Esophagus muscularis mucosa (tissue), 4 donors: ENCODE measurements around the gene JUNB. TPM values are rescaled to one million over a fixed set of nuclear protein-coding genes. Genes with fewer than 3 reads are reported as not detected.

Experiments
- DNase-seq: peaks from one replicate; pipeline ENCODE4 v3.0.0-alpha.2; 2017; ENCODE audit errors: extremely low spot score
- H3K27ac ChIP-seq, 4 donors: fragments of 200-600 bp; sonication (generic); replicated peaks in 1 of 4; 1 replicate in 3 of 4; 2 replicates in 1 of 4; pipeline ENCODE4 v1.5.1; 2016 to 2019; ENCODE audit warnings: mild to moderate bottlenecking in 1 of 4
- H3K27me3 ChIP-seq, 4 donors: fragments of 200-600 bp; sonication (generic); one replicate each; pipeline versions ENCODE4 v1.5.1 to v1.6.0; 2016 to 2019
- H3K36me3 ChIP-seq, 4 donors: fragments of 200-600 bp; sonication (generic); one replicate each; pipeline ENCODE4 v1.5.1; 2016 to 2019
- H3K4me1 ChIP-seq, 4 donors: fragments of 200-600 bp; sonication (generic); one replicate each; pipeline ENCODE4 v1.5.1; 2016 to 2019
- H3K4me3 ChIP-seq, 4 donors: fragments of 200-600 bp; sonication (generic); 1 replicate in 2 of 4; 2 replicates in 2 of 4; pipeline ENCODE4 v1.5.1; 2016 to 2019; ENCODE audit warnings: mild to moderate bottlenecking in 4 of 4, moderate library complexity in 1 of 4
- H3K9me3 ChIP-seq, 4 donors: fragments of 200-600 bp; sonication (generic); 1 replicate in 3 of 4; 2 replicates in 1 of 4; pipeline ENCODE4 v1.5.1; 2016 to 2019
- CTCF ChIP-seq, 3 experiments: fragments of 200-600 bp in 2 of 3; fragments of 450-650 bp in 1 of 3; sonication (generic) in 2 of 3; IDR thresholded peaks; one replicate each; pipeline ENCODE4 v1.5.1; 2017 to 2019; ENCODE audit warnings: antibody characterized with exemption in 3 of 3, mild to moderate bottlenecking in 2 of 3, moderate library complexity in 1 of 3
- EP300 ChIP-seq: sonication (generic); formaldehyde crosslinking; IDR thresholded peaks from one replicate; pipeline ENCODE4 v1.6.1; 2017; ENCODE audit warnings: antibody characterized with exemption
- POLR2A ChIP-seq: fragments of 450-650 bp; IDR thresholded peaks from one replicate; pipeline ENCODE4 v1.6.1; 2017; ENCODE audit warnings: antibody characterized with exemption, moderate library complexity, mild to moderate bottlenecking, low read depth
- POLR2AphosphoS5 ChIP-seq, 2 donors: sonication (generic); formaldehyde crosslinking; IDR thresholded peaks; one replicate each; pipeline ENCODE4 v1.6.1; 2017; ENCODE audit warnings: antibody characterized with exemption in 2 of 2
- WGBS: methylation state at CpG from one replicate; pipeline ENCODE4 v1.1.5; 2018; 5-methylcytosine and 5-hydroxymethylcytosine counted together
- intact Hi-C: fragments of 100-400 bp; cut with DNase I; formaldehyde crosslinking; loops from one replicate; pipeline ENCODE4 v1.15.1; 2023
- total RNA-seq, 4 donors: library from RNA; depleted of rRNA; stranded (reverse); fragments of >200 nt; gene quantifications; one replicate each; pipeline versions ENCODE4 v1.1.0 to v1.2.1, GENCODE V29; 2016

JUNB gene
- total RNA-seq, 4 donors from 2014 or later: 82.2 to 1,609 (median 182) TPM

- TF ChIP-seq POLR2A (no peak), CTCF (IDR thresholded peaks at IDR 0.05) (no peak), EP300 (no peak), POLR2AphosphoS5 (IDR thresholded peaks at IDR 0.05) (no peak)
- no peaks in the 10 kb centered on the region for H3K36me3 ChIP-seq
- intact Hi-C loops: no loop called here
- H3K27me3 ChIP-seq: peaks cover 0 to 100% (median 89%) of the 10 kb centered on the region in 4 donors
- WGBS: 34% methylated on average over 3 of the region's 6 CpGs
- H3K4me3 ChIP-seq: no peak overlapping the region
- no peaks in the 10 kb centered on the region for H3K9me3 ChIP-seq
- no peak overlapping the region for H3K27ac ChIP-seq
- no peak for DNase-seq
- peaks cover 20 to 71% (median 51%) of the 10 kb centered on the region in 4 donors for H3K4me1 ChIP-seq
Measured at GRCh38 chr19:12836529-12836863, 45.2 kb downstream of the JUNB start.

- DNase-seq: no peak
- no peak overlapping the region for H3K27ac ChIP-seq
- H3K4me3 ChIP-seq: no peak overlapping the region
- H3K9me3 ChIP-seq: no peaks in the 10 kb centered on the region
- intact Hi-C loops: no loop called here
- peaks cover 20 to 68% (median 52%) of the 10 kb centered on the region in 4 donors for H3K4me1 ChIP-seq
- 94% methylated on average over 4 of the region's 4 CpGs for WGBS
- peaks cover 0 to 100% (median 89%) of the 10 kb centered on the region in 4 donors for H3K27me3 ChIP-seq
- TF ChIP-seq POLR2A (no peak), CTCF (IDR thresholded peaks at IDR 0.05) (no peak), POLR2AphosphoS5 (IDR thresholded peaks at IDR 0.05) (no peak), EP300 (no peak)
- no peaks in the 10 kb centered on the region for H3K36me3 ChIP-seq
Measured at GRCh38 chr19:12837225-12837624, 45.9 kb downstream of the JUNB start.

GRCh38 chr19:12838182-12838885, 47.0 kb downstream of the JUNB start, which contains the start of gene MAST1:
Gene MAST1 (plus strand): TSS chr19:12838515. CDS start chr19:12838573, 58 bp downstream.
- WGBS: 0% methylated on average over 1 of the region's 69 CpGs
- H3K27ac ChIP-seq: no peak within 1 kb of the TSS
- no peak for DNase-seq
- H3K4me1 ChIP-seq: peaks cover 18 to 57% (median 42%) of the 10 kb centered on the region in 4 donors
- peak within 1 kb of the TSS; percentile 30 to 51 (median 40) for H3K4me3 ChIP-seq
- no peaks in the 10 kb centered on the region for H3K36me3 ChIP-seq
- no peak for TF ChIP-seq EP300
- TF ChIP-seq CTCF (IDR thresholded peaks at IDR 0.05): peak; percentile 33 to 59 (median 51)
- no peaks in the 10 kb centered on the region for H3K9me3 ChIP-seq
- peaks cover 0 to 100% (median 86%) of the 10 kb centered on the region in 4 donors for H3K27me3 ChIP-seq
- intact Hi-C loops: no loop called here

- no peaks in the 10 kb centered on the region for H3K9me3 ChIP-seq
- intact Hi-C loops: no loop called here
- peaks cover 0 to 100% (median 81%) of the 10 kb centered on the region in 4 donors for H3K27me3 ChIP-seq
- H3K27ac ChIP-seq: no peak overlapping the region
- 58% methylated on average over 8 of the region's 21 CpGs for WGBS
- DNase-seq: no peak
- peak overlapping the region; percentile 30 to 51 (median 40) for H3K4me3 ChIP-seq
- peaks cover 13 to 49% (median 34%) of the 10 kb centered on the region in 4 donors for H3K4me1 ChIP-seq
- no peak for TF ChIP-seq EP300
- TF ChIP-seq POLR2AphosphoS5 (IDR thresholded peaks at IDR 0.05): no peak
- no peak for TF ChIP-seq POLR2A
- no peaks in the 10 kb centered on the region for H3K36me3 ChIP-seq
Measured at GRCh38 chr19:12838886-12839756, 47.8 kb downstream of the JUNB start.
